ENCODE data around the gene MUSTN1.

GRCh38 chr3:52794612-52795099 is 40.2 kb downstream of the MUSTN1 start, which contains the start of gene ITIH3:
- TF ChIP-seq, protein P1, sequence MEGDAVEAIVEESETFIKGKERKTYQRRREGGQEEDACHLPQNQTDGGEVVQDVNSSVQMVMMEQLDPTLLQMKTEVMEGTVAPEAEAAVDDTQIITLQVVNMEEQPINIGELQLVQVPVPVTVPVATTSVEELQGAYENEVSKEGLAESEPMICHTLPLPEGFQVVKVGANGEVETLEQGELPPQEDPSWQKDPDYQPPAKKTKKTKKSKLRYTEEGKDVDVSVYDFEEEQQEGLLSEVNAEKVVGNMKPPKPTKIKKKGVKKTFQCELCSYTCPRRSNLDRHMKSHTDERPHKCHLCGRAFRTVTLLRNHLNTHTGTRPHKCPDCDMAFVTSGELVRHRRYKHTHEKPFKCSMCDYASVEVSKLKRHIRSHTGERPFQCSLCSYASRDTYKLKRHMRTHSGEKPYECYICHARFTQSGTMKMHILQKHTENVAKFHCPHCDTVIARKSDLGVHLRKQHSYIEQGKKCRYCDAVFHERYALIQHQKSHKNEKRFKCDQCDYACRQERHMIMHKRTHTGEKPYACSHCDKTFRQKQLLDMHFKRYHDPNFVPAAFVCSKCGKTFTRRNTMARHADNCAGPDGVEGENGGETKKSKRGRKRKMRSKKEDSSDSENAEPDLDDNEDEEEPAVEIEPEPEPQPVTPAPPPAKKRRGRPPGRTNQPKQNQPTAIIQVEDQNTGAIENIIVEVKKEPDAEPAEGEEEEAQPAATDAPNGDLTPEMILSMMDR (IDR thresholded peaks at IDR 0.05; ENCODE audit: extremely low read depth in 1 of 2, insufficient read depth in 1 of 2, low read depth in 1 of 2, low read length in 2 of 2): no peak
- TF ChIP-seq EZH2 (IDR thresholded peaks at IDR 0.05; ENCODE audit: borderline replicate concordance, low read depth, low read length, severe bottlenecking): no peak
- TF ChIP-seq, protein P2, sequence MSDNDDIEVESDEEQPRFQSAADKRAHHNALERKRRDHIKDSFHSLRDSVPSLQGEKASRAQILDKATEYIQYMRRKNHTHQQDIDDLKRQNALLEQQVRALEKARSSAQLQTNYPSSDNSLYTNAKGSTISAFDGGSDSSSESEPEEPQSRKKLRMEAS (IDR thresholded peaks at IDR 0.05; ENCODE audit: insufficient read depth, insufficient read length): no peak
